Hypothalamus (tissue), 51 donors: Measurements from ENCODE around the gene TEX30.

Experiments used
- DNase-seq, 51 donors: peaks; one replicate each; lab custom pipeline; 2025; lab: John Stamatoyannopoulos, UW

The TEX30 gene

GRCh38 chr13:102721800-102722231 is 51.8 kb downstream of the TEX30 start:
- peak in 38 of 51 donors; percentile 2 to 87 (median 34) for DNase-seq

- no peak for DNase-seq
Observed at GRCh38 chr13:102718746-102719145, 54.8 kb downstream of the TEX30 start.
